Activated naive CD4-positive, alpha-beta T cell treated with Interleukin-2 at 50 U/mL for 16 hours (primary cell): ENCODE results near the gene TELO2.

Experiments used
- DNase-seq: peaks from one replicate; pipeline ENCODE4 v3.0.0-alpha.2; 2020

Gene TELO2

DNA sequence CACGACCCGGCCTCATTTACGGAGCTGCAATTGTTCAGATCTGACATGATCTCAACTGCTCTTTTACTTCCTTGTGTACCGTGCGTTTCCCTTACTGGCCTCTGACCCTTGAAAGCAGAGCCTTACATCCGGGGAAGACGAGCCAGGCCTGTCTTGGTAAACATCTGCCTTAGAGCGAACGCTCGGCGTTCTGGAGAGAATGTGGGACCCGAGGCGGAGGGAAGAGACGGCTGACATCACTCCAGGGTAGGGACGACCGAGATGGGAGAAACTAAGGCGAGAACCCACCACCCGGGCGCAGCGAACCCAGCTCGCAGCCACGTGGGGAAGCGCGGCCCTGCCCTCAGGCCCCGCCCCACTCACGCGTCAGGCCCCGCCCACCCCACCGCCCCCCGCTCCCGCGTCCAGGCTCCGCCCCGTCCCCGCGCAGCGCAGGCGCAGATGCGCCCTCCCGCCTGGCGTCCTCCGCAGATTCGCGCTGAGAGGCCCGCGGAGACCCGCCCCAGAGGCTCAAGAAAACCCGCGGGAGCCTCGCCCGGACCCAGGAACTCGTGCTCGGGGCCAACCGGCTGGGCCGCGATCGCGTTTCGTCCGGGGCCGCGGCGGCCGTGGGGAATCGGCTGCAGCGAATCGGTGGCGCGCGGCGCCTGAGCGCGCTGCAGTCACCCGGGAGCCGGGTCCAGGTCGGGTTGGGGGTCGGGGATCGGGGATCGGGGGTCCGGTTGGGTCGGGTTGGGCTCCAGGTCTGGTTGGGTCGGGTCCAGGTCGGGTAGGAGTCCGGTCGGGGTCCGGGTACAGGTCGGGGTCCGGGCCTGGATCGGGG, at the start of gene TELO2:
Gene TELO2 (plus strand): TSS at position 438 of the 823 bp plus-strand sequence. CDS start 922 bp downstream, outside the sequence.
- DNase-seq, result peak; percentile 84

DNA sequence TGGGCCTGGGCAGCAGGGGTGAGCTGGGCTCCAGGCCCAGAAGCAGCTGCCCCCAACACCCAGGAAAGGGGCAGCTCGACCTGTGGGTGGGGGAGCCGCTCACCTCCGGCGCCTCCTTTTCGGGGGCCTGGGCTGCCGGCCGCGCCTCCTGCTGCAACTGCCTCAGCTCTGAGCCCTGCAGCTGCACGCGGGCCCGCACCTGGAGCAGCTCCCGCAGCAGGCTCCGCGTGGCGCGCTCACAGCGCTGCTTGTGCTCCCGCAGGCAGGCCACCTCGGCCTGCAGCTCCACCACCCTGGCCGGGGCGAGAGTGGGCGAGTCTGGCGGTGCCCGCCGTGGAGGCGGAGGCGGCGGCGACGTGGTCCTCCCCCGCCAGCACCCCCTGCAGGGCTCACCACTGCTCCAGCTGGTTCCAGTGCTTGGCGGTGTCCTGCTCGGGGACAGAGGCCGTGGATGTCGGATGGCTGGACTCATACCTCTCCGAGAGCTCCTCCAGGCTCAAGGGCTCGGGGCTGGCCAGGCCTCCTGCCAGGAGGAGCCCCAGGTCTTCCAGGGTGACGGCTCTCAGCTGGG, 49.7 kb upstream of the TELO2 start:
- DNase-seq, result no peak

DNA sequence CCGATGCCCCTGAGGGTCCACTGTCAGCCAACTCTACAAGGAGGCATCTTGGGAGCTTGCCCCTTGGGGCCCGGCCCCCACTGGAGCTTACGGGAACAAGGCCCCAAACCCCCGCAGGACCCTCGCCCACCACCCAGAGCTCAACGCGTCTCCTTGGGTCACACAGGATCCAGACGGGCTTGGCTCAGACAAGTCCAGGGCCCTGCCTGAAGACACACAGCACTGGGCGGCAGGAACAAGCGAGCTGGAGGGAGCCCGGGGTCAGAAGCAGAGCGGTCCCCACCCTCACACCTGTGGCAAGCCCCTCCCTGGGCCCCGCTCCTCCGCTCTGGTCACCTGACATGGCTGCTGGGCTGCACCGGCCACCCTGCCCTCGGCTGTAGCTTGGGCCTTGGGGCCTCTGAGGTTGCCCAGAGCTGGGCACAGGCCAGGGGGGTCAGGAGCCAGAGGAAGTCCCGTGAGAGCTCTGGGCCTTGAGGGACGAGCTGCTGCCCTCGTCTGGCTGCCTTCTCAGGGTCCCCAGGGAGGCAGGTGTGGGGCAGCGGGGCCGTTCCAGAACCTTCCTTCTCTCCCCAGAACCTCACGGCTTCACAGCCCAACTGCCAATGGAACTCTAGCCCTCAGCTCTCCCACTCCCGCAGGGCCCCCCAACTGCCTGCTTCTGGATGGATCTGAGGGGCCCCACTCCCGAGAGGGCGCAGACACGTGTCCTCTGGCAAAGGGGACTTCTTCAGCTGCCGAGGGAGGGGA, 49.0 kb upstream of the TELO2 start, which contains the start of gene CCDC154:
Gene CCDC154 (minus strand): TSS at position 577 of the 750 bp plus-strand sequence. CDS start 234 bp downstream, at position 343.
- DNase-seq, result no peak

DNA sequence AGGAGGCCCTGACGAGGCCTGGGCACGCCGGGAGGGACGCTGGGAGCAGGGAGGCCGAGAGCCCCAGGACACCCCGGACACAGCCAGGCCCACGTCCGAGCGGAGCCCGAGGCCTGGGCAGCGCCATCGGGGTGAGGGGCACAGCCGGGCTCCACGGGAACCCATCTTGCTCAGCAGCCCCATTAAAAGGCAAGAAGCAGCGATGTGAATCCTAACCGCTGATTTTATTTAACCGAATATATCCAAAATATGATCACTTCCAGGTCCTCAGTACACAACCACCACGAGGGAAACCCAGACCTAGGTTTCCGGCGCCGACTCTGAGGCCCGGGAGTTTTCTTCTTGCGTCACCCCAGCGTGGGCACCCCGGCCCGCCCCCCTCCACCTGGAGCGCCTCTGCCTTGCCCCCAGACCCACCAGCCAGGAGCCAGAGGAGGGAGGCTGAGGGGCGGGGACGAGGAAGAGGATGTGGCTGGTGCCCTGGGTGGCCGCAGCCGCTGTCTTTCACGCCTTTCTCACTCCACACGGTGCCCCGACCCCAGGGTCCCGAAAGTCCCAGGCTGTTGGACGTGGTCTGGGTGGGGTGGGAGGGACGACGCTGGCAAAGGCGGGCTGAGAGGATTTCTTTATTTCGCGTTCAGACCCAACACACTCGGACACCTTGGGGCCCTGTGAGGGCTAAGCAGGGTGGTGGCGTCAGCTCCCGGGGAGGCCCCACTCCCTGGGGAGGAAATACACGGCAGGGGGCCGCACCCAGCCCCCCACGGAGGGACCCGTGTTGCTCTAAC, 48.2 kb upstream of the TELO2 start:
- DNase-seq, result no peak

DNA sequence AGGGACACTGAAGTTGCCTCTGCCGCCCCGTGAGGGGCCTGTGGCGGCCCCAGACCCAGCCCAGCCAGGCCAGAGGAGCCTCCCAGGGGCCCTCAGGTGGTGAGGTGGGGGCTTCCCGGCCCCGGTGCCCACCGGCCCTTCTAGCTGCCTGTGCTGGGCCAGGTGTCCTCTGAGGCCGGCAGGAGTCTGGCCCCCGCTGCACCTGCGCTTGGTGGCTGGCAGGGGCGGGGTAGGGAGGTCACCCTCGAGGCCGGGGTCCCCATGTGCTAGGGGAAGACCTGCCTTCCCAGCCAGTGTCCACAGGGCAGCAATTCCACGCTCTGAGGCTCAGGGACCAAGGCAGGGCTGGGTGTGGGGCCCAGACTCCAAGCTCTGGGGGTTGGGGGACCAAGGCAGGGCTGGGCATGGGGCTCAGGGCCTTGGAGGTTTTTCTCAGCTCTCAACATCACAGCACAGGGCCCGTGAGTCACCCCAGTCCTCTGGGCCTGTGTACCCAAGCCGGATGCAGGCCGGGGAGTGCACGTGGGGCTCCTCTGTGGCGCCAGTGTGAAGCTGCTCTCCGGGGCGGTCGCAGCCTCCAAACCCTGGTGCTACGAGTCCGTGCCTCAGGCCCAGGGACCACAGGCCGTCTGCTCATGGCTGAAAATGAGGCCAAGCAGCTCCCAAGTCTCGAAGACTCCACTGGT, 47.5 kb upstream of the TELO2 start:
- DNase-seq, result no peak

DNA sequence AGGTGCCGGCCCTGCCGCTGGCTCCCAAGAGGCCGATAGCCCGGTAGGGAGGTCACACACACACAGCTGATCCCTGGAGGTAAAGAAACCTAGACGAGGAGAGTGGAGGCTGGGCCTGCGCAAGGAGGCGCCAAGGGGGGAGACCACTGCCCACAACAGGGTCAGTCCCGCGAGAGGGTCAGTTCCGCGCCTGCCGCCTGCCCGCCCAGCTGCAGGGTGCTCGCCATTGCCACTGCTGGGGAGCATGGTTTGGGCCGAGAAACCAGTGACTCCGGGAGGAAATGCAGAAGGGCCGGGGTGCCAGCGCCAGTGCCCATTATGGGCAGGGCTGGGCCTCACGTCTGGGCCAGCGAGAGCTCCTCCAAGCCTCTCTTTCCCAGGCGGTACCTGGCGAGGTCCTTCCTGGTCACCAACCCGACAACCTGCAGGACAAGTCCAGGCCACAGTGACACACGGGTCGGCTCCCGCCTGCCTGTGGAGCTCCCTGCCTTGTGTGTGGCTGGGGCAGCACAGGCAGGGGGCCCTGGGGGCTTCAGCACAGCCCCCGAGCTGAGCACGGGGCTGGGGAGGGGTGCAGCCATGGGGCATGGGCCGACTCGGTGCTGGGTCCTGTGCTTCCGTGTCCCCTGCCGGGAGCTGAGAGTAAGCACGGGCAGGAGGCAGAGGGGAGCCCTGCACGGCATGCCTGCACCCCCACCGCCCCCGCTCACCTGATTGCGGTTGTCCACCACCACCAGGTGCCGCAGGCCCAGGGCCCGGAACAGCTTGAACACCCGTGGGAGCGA, 46.7 kb upstream of the TELO2 start:
- no peak for DNase-seq

DNA sequence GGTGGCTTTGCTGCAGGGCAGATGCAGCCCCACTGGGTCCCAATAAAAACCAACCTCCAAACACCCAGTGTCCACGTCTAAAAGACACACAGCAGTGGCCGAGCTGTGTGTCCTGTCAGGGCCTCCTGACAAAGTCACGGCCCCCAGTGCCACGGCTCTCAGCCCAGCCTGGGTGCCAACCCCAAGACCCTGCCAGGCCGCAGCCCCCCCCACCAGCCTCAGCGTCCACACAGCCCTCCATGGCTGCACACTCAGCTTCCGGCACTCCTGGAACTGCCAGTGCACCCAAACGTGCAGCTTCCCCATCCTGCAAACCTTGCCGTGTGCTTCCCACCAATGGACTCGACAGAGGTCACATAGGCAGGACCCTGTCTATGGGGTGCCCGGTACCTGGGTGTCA, 45.2 kb upstream of the TELO2 start:
- no peak for DNase-seq

DNA sequence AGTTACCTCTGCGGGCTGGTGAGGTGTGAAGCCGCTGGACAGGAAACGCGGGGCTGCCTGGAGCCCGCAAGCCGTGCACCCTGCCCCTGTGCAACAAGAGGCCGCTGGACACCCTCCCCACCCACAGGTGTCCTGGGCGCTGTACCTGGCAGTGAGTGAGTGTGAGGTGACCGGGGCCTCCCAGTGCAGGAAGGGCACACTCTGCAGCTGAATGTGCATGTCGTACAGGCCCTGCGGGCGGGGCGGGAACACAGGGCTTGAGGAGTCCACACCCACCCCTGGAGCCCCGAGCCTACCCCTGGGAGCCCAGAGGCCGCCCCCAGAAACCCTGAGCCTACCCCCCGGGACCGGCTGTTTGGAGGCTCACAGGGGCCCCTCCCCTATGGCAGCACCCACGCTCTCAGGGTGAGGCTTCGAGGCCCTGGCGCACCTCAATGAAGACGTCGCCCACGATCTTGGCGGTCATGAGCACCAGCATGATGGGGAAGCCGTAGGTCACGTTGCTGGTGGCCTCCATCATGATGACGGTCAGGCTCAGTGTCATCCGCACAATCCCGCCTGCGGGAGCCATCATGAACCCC, 44.5 kb upstream of the TELO2 start:
- no peak for DNase-seq

DNA sequence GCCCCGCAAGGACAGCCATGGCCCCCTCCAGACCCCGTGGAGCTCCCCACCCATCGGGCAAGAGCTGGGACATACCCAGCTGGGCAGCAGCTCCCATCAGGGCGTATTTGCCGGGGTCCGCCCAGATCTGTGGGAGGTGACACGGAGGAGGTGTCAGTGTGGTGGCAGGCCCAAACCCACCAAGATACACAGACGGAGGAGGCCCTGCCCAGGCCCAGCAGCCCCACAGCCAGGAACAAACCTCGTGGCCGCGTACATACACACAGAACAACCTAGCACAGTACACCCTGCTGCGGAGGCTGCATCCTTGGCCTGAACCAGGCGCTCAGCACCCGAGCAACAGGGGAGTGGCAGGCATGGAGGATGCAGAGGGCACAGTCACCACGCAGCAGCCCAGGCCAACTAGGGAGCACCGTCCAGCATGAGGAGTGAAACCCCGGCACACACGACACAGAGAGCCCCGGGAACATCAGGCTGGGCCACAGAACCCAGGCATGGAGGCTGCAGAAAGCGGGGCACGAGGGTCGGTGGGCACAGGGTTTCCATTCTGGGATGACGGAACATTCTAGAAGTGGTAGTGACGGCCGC, 43.9 kb upstream of the TELO2 start:
- DNase-seq, result no peak

DNA sequence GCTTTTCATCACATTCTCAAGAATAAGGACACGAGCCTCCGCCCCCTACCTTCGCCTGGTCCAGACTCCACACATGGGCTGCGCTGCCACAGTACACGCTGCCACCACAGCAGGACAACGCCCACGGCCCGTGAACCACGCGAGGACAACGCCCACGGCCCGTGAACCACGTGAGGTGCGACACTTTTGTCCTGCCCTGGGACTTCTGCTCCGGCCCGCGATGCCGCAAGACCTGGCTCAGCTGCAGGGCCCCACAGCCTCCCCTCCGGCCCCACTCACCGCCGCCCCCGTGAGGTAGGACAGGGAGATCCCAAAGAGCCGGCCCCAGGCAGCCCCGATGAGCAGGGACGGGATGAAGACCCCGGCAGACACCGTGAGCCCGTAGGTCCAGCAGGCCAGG, 42.9 kb upstream of the TELO2 start:
- no peak for DNase-seq

DNA sequence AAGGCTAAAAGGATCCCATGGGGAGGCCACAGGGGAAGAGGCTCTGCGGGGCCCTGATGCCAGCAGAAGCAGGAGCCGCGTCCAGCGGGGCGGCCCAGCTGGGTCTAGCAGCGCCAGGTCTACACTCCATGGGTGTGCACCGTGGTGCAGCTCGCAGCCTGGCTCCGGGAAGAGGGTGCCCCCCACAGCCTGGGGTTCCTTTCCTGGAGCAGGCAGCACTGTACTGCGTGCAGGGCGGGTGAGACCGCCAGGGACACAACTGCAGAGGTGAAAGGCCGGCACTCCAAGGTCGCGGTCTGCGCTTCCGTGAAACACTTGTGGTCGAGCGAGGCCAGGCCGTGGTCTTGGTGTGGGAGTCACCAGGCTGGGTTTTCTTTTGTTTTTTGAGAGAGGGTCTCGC, 42.3 kb upstream of the TELO2 start:
- DNase-seq, result no peak

DNA sequence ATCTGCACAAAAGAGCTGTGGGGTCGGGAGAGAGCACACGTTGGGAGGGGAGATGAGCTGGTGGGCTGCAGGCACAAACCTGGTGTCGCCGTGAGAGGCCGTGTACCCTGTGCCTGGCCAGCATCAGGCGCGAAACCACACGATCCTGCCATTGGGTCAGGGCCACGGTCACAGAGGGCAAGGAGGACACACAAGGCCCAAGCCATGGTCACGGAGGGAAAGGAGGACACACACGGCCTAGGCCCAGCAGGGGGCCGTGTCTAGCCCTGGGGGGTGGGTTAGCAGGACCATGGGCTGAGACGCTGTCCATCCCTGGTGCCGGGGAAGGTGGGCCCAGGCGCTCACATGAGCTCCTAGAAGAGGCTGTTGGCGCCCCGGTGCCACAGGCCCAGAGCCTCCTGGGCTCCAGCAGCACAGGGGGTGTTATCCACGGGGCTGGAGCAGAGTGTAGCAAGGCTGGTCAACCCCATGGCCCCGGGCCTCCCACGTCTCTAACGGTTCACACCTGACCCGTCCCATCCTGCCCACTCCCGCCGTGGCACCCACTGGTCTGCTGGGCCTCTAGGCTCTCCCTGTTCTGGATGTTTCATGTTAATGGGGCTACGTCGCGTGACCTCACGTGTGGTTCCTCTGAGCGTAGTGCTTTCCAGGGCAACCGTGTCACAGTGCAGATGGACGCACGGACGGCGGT, 41.3 kb upstream of the TELO2 start:
- DNase-seq, result no peak

DNA sequence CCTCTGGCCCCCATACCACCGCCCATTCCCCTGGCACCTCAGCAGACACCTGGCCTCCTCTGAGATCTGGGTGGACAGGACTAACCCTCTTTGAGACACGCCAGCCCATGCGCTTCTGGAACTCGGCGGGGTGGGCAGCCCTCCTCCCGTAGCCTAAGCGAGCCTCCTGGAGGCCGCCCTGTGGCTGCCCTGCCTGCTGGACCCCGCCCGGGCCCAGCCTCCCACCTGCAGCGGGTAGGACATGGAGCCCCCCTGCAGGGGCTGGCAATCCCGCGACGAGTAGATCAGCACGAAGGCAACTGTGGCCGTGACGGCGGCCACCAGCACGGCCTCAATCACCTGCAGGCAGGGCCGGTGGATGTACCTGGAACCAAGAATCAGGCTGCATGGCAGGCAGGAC, 40.6 kb upstream of the TELO2 start:
- DNase-seq, result no peak

DNA sequence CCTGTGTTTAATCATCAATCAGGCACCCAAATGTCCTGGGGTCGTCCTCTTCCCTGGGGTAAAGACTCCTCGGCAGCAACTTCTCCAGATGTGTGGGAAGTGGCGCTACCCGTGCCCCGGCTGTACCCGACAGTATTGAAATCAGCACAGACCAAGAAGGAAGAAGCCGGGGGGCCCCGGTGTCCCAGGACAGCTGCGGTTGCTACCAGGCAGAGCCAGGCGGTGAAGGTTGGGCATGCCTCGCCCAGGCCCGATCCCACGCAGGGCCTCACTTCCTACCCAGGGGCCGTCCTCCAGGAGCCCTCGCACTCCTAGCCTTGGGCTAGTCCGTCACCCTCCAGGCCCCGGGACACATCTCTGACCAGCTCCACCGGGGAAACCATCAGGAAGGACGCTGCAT, 39.8 kb upstream of the TELO2 start:
- no peak for DNase-seq

DNA sequence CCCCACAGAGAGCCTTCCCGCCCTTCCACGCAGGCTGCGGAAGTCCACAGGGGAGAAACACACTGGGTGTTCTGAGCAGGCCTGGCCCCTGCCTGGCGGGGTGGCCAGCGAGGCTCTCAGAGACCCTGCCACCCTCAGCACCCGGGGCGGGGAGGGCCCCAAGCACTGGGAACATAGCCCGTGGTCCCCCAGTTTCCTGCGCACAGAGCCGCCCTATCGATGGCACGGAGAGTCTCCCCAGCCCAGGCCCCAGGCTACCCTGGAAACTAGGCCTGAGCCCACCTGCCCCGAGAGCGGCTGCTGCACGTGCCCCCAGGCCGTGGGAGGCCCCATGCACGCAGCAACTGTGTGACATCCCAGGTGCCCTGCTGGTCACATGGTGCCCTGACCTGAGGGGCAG, 38.6 kb upstream of the TELO2 start:
- DNase-seq, result no peak

DNA sequence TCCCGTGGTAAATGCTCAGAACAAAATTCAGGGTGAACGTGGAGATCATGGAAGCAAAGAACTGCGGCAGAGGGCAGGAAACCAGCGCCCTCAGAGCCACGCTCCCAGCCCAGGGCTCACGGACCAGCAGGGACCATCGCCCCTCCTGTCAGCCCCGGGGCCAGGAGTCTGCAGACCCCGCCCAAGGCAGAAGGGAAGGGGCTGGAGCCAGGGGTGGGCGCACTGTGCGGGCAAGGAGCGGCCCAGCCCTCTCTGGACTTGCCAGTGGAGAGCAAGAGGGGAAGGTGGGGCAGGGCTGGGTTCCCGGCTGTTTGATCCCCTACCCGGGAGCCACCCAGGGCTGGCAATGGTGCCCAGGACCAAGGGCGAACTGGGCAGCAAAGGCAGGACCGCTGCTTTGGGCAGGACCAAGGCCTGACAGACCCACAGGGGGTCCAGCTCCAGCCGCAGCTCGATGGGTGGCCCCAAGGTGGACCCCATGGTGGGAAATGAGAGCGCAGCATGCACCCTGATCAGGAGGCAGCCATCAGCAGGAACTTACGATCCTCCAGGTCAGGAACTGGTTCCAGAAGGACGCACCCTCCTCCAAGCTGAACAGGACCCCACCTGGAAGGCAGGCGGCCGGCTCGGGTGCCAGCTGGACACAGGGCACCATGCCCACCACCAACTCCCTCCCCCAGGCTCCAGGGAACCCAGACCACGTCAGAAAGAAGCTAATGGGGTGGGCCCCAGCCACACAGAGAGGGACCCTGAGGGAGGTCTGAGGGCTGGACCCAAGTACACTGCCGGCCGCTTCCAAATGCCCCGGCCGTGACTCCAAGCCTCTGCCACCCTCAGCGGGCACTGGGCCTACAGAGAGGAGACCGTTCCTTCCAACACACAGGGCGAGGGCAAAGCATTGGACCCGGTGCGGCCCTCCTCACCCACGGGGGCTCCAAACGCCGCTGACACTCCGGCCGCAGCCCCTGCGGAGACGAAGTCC, 37.7 kb upstream of the TELO2 start:
- no peak for DNase-seq

DNA sequence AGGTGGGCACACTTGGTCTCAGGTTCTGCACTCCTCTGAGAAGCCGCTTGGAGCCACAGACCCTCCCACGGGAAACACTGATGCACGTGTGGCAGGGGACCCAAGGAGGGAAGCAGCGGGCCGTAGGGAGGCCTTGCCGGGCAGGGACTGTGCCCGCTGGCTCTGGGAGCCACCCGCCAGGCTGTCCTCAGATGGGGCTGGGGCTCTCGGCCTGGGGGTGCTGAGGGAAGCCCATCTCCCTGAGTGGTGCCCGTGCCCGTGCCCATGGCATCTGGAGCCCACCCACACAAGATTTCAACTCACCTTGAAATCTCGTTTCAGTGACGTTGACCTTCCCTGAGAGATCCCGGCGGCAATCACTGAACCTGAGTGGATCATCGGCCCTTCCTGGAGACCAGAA, 36.2 kb upstream of the TELO2 start:
- DNase-seq, result no peak

DNA sequence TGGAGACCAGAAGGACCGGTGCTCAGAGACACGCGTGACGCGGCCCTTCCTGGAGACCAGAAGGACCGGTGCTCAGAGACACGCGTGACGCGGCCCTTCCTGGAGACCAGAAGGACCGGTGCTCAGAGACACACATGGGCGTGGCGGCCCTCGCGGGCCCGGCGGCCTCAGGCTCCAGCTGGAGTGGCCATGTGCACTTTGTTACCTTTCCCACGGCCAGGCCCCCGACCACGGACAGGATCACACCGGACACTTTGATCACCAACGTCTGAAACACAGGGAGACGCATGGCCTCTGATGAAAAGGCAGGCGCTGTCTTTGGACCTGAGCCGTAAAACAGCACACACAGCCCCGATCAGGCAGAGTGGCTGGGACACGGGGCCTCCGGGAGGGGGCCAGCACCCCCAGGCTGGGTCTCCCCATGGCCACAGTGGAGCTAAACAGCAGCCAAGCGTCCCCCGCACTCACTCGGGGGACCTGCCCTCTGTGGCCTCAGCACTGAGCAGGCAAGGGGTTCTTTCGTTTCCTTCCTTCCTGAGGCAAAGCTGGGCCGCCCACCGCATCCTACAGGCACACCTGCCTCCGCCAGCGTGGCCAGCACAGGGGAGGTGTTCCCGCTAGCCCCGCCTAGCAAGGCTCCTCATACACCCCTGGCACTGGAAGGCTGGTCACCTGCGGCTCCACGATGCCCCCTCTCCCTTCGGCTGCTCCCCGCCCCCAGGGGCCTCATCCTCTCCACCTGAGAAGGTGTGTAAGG, 35.5 kb upstream of the TELO2 start:
- DNase-seq, result no peak
